ENCODE data around the gene BCL2L14. TPM values are rescaled to one million over a fixed set of nuclear protein-coding genes. Genes with fewer than 3 reads are reported as not detected.

Gene BCL2L14
- polyA plus RNA-seq, 1 of the 3 experiments (the other 2 are of a cell fraction): not detected

DNA sequence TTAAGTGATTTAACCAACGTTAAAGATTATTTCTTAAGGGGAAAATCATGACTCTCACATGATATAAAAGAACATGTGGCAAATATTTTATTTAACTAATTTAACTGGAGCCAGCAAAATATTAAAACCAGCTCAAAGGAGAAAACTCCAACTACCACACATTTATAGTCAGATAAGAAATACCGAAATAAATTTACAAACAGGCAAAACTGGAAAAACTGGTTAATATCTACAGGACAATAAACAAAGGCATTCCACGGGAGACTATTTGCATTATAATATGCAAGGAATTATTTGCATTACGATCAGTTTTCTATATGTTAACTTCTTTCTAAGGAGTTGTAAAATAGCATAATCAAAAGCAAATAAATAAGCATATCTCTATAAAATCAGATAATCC lies 13.8 kb upstream of the BCL2L14 start:
- ChIA-PET POLR2A (no interaction called here), CTCF (interaction anchor here (1.4 kb wide), 1 partner anchor 24 kb away, joined by 4 read pairs; no protein-coding TSS in a partner anchor)
- no peaks in the 10 kb centered on the region for H3K36me3 ChIP-seq (replicated peaks in 1 of 2; ENCODE audit: control insufficient read depth in 1 of 2, insufficient read depth in 2 of 2, low read length in 1 of 2)
- H3K4me1 ChIP-seq (ENCODE audit: control insufficient read depth in 1 of 2, insufficient read depth in 2 of 2, low read depth in 1 of 2, low read length in 1 of 2): no peaks in the 10 kb centered on the region
- H3K9me3 ChIP-seq: no peaks in the 10 kb centered on the region
- no peak overlapping the region for H3K4me2 ChIP-seq
- no peaks in the 10 kb centered on the region for H4K20me1 ChIP-seq (ENCODE audit: insufficient read depth)
- no peaks in the 10 kb centered on the region for H3K79me2 ChIP-seq (ENCODE audit: insufficient read depth)
- no peak overlapping the region for H3K27ac ChIP-seq (ENCODE audit: low read depth in 2 of 2, low read length in 1 of 2)
- no peak for DNase-seq
- H3K4me3 ChIP-seq (ENCODE audit: low read depth in 2 of 2, low read length in 1 of 2): no peak overlapping the region
- no peak overlapping the region for H3K9ac ChIP-seq
- no peak overlapping the region for H2AFZ ChIP-seq (ENCODE audit: low read depth)
- no peaks in the 10 kb centered on the region for H3F3A ChIP-seq (replicated peaks; ENCODE audit: insufficient read depth)
- no peak for TF ChIP-seq FOXM1 (IDR thresholded peaks at IDR 0.05; ENCODE audit: low read depth)
- no peak for TF ChIP-seq JUND (IDR thresholded peaks at IDR 0.05)
- TF ChIP-seq RXRA (IDR thresholded peaks at IDR 0.05; ENCODE audit: borderline replicate concordance, low read depth): no peak
- TF ChIP-seq POLR2AphosphoS5 (IDR thresholded peaks at IDR 0.05; ENCODE audit: low read depth, low read length): no peak
- TF ChIP-seq, protein P1, sequence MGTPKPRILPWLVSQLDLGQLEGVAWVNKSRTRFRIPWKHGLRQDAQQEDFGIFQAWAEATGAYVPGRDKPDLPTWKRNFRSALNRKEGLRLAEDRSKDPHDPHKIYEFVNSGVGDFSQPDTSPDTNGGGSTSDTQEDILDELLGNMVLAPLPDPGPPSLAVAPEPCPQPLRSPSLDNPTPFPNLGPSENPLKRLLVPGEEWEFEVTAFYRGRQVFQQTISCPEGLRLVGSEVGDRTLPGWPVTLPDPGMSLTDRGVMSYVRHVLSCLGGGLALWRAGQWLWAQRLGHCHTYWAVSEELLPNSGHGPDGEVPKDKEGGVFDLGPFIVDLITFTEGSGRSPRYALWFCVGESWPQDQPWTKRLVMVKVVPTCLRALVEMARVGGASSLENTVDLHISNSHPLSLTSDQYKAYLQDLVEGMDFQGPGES (IDR thresholded peaks at IDR 0.05; ENCODE audit: low read depth, low read length): no peak
- no peak for TF ChIP-seq CHD2 (IDR thresholded peaks at IDR 0.05; ENCODE audit: low read length, partially characterized antibody)
- TF ChIP-seq GATA2 (CRISPR knock-in tag; IDR thresholded peaks at IDR 0.05): no peak
- TF ChIP-seq FOSL2 (IDR thresholded peaks at IDR 0.05; ENCODE audit: borderline replicate concordance, low read depth): no peak
- no peaks in the 10 kb centered on the region for H3K9me2 ChIP-seq
- H3K27me3 ChIP-seq (ENCODE audit: insufficient read depth): no peaks in the 10 kb centered on the region
- WGBS (ENCODE audit: low lambda C conversion rate): 75% methylated on average over 4 of the region's 4 CpGs

- ChIA-PET POLR2A (no interaction called here), CTCF (no interaction called here)
- no peaks in the 10 kb centered on the region for H3K36me3 ChIP-seq (replicated peaks in 1 of 2; ENCODE audit: control insufficient read depth in 1 of 2, insufficient read depth in 2 of 2, low read length in 1 of 2)
- H3K79me2 ChIP-seq (ENCODE audit: insufficient read depth): no peaks in the 10 kb centered on the region
- H3K27ac ChIP-seq (ENCODE audit: low read depth in 2 of 2, low read length in 1 of 2): no peak overlapping the region
- no peaks in the 10 kb centered on the region for H3K9me2 ChIP-seq
- H3F3A ChIP-seq (replicated peaks; ENCODE audit: insufficient read depth): no peaks in the 10 kb centered on the region
- no peaks in the 10 kb centered on the region for H3K4me1 ChIP-seq (ENCODE audit: control insufficient read depth in 1 of 2, insufficient read depth in 2 of 2, low read depth in 1 of 2, low read length in 1 of 2)
- H3K4me3 ChIP-seq (ENCODE audit: low read depth in 2 of 2, low read length in 1 of 2): no peak overlapping the region
- H2AFZ ChIP-seq (ENCODE audit: low read depth): no peak overlapping the region
- WGBS (ENCODE audit: low lambda C conversion rate): 84% methylated on average over 4 of the region's 4 CpGs
- no peak for DNase-seq
- no peaks in the 10 kb centered on the region for H4K20me1 ChIP-seq (ENCODE audit: insufficient read depth)
- H3K9ac ChIP-seq: no peak overlapping the region
- TF ChIP-seq RAD21 (IDR thresholded peaks at IDR 0.05; ENCODE audit: low read length): no peak
- TF ChIP-seq MEF2A (IDR thresholded peaks at IDR 0.05; ENCODE audit: borderline replicate concordance, low read depth): no peak
- TF ChIP-seq JUND (IDR thresholded peaks at IDR 0.05): no peak
- TF ChIP-seq CTCF (IDR thresholded peaks at IDR 0.05): no peak
- TF ChIP-seq USF1 (IDR thresholded peaks at IDR 0.05; ENCODE audit: borderline replicate concordance, low read depth): no peak
- TF ChIP-seq GABPA (IDR thresholded peaks at IDR 0.05; ENCODE audit: low read depth): no peak
- no peak for TF ChIP-seq NRF1 (IDR thresholded peaks at IDR 0.05; ENCODE audit: low read depth, low read length)
- no peak for TF ChIP-seq SMC3 (IDR thresholded peaks at IDR 0.05; ENCODE audit: low read depth, low read length)
- no peak for TF ChIP-seq POLR2AphosphoS5 (IDR thresholded peaks at IDR 0.05; ENCODE audit: low read depth, low read length)
- no peak for TF ChIP-seq TAF1 (IDR thresholded peaks at IDR 0.05; ENCODE audit: borderline replicate concordance, low read depth, low read length)
- TF ChIP-seq RFX5 (IDR thresholded peaks at IDR 0.05; ENCODE audit: low read length): no peak
- no peak for TF ChIP-seq NFIC (IDR thresholded peaks at IDR 0.05; ENCODE audit: borderline replicate concordance)
- no peak for TF ChIP-seq ELF1 (IDR thresholded peaks at IDR 0.05)
- TF ChIP-seq EZH2phosphoT487 (IDR thresholded peaks at IDR 0.05; ENCODE audit: borderline replicate concordance, low read depth): no peak
- no peak for TF ChIP-seq FOXJ3 (CRISPR knock-in tag; IDR thresholded peaks at IDR 0.05)
- no peak for TF ChIP-seq PBX3 (IDR thresholded peaks at IDR 0.05)
- TF ChIP-seq, protein P1 (IDR thresholded peaks at IDR 0.05; ENCODE audit: low read depth, low read length): no peak
- no peak for TF ChIP-seq GATA2 (CRISPR knock-in tag; IDR thresholded peaks at IDR 0.05)
- TF ChIP-seq TCF12 (IDR thresholded peaks at IDR 0.05): no peak
- no peak for TF ChIP-seq TEAD4 (IDR thresholded peaks at IDR 0.05; ENCODE audit: borderline replicate concordance, insufficient read depth)
- no peaks in the 10 kb centered on the region for H3K9me3 ChIP-seq
- H3K4me2 ChIP-seq: no peak overlapping the region
- H3K27me3 ChIP-seq (ENCODE audit: insufficient read depth): no peaks in the 10 kb centered on the region; the same call in 1 of the 2 replicates
These were observed 6.1 kb upstream of the BCL2L14 start for GRCh38 chr12:12064596-12064995.
